Dendritic cell treated with granulocyte-macrophage colony-stimulating factor and Interleukin-4, amounts not matched to agents 40 ng/mL and 50 ng/mL, for 4 days (primary cell): ENCODE data around the gene AUTS2.

Experiments used
- H3K27ac Mint-ChIP-seq: one replicate; pipeline ENCODE4 v1.8.0; 2022; ENCODE audit warnings: mild to moderate bottlenecking, mixed read lengths
- H3K27me3 Mint-ChIP-seq: one replicate; pipeline ENCODE4 v1.8.0; 2022; ENCODE audit warnings: mild to moderate bottlenecking, mixed read lengths
- H3K36me3 Mint-ChIP-seq: one replicate; pipeline ENCODE4 v1.8.0; 2022; ENCODE audit warnings: low read depth, mixed read lengths
- H3K4me1 Mint-ChIP-seq: one replicate; pipeline ENCODE4 v1.8.0; 2022; ENCODE audit warnings: low read depth, mixed read lengths
- H3K4me3 Mint-ChIP-seq: one replicate; pipeline ENCODE4 v1.8.0; 2022; ENCODE audit warnings: mild to moderate bottlenecking, moderate library complexity, mixed read lengths
- H3K9me3 Mint-ChIP-seq: one replicate; pipeline ENCODE4 v1.8.0; 2022; ENCODE audit warnings: mixed read lengths
- intact Hi-C: fragments of 100-400 bp; cut with micrococcal nuclease; formaldehyde crosslinking; loops from one replicate; pipeline ENCODE4 v1.15.0; 2022

The AUTS2 gene

DNA sequence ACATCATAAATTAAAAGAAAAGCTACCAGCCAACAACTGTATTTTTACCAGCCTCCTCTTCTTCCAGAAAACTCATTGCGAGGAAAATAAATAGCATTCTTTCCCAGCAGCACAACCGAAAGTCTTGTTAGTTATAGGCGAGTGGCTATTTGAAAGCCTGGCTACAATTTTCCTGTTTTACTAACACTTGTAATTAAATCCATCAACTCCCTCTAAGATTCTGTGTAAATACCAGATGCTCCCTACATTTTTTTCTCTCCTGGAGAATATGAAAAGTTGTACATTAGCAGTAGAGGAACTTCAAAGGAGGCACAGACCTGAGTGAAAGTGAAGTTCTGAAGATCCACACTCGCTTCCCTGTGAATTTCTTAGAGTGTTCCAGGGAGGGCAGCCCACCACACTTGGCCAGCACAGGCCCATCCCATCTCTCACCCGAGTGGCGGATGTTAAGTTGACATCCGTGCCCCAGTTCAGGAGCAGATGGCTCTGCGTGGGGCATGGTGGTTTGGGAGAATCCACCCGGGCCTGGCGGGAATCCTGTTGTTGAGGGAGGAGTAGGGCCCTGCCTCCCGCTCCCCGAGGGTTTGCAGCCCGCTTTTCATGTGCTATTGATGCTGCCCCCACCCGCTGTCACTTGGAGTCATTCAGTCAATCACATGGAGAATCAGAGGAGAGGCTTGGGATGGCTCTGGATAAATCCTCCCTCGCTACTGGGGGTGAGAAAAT is 1082.6 kb downstream of the AUTS2 start:
- intact Hi-C loops, result no loop called here

DNA sequence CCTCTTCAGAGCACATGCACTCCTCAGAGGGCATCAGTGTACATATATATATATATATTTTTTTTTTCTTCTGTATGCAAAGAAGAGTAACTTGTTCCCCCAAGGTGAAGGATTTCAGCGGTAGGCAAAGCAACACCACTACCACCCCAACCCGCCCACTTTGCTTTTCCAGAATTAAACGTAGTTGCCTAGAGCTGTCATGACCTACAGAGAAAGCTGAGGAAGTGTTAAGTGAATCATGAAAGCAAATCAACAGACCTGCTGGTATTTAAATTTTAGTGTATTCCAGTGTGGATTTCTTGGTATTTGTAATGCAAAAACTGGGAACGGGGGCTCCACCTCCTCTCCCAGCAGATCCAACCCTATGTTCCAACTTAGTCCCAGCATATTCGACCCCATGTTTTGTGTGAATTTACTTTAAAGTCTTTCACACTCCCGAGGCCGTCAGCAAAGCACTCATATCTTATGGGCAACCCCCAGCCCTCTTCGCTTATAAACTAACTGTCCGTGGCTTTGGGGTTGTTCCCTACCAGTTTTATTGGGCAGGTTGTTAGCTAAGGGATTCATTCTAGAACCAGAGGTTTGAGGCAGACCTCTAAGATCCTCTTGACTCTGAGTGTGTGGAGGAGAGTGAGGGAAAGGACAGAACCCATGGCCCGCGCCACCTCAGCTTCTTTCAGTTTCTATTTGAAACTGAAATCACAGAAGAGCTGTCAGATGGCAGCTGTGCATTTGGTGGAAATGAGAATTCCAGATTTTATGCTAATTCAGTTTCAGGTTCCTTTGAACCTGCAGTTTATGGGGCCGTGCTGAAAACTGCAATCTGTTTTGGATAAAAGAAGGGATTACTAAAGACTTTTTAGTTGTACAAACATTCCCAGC is 1083.4 kb downstream of the AUTS2 start:
- Mint-ChIP-seq H3K4me3 (no peak overlapping the region), H3K9me3 (no peaks in the 10 kb centered on the region), H3K36me3 (no peaks in the 10 kb centered on the region), H3K27me3 (no peaks in the 10 kb centered on the region), H3K4me1 (no peaks in the 10 kb centered on the region), H3K27ac (no peak overlapping the region)
- intact Hi-C loops, result no loop called here

More for the DNA sequence above, 1082.6 kb downstream of the AUTS2 start:
- Mint-ChIP-seq H3K9me3 (no peaks in the 10 kb centered on the region), H3K4me3 (no peak overlapping the region), H3K27ac (no peak overlapping the region), H3K4me1 (no peaks in the 10 kb centered on the region), H3K27me3 (no peaks in the 10 kb centered on the region), H3K36me3 (no peaks in the 10 kb centered on the region)

GRCh38 chr7:70684173-70684572 is 1085.9 kb downstream of the AUTS2 start:
- Mint-ChIP-seq H3K9me3 (no peaks in the 10 kb centered on the region), H3K4me3 (no peak overlapping the region), H3K27me3 (no peaks in the 10 kb centered on the region), H3K27ac (no peak overlapping the region), H3K4me1 (no peaks in the 10 kb centered on the region), H3K36me3 (no peaks in the 10 kb centered on the region)
- intact Hi-C loops, result no loop called here

- Mint-ChIP-seq H3K9me3 (no peaks in the 10 kb centered on the region), H3K27me3 (peaks cover 59% of the 10 kb centered on the region), H3K36me3 (no peaks in the 10 kb centered on the region), H3K27ac (no peak overlapping the region), H3K4me1 (peaks cover 14% of the 10 kb centered on the region), H3K4me3 (peak overlapping the region; percentile 71)
- intact Hi-C loops, result loop anchor here (10.0 kb wide), 1 partner anchor 529 kb away; no protein-coding TSS in a partner anchor
Observed at GRCh38 chr7:70693321-70693685, 1095.0 kb downstream of the AUTS2 start.

- no peak overlapping the region for H3K27ac Mint-ChIP-seq
- H3K4me3 Mint-ChIP-seq, result peak overlapping the region; percentile 71
- no peaks in the 10 kb centered on the region for H3K36me3 Mint-ChIP-seq
- peaks cover 61% of the 10 kb centered on the region for H3K27me3 Mint-ChIP-seq
- intact Hi-C loops, result loop anchor here (10.0 kb wide), 1 partner anchor 529 kb away; no protein-coding TSS in a partner anchor
- H3K4me1 Mint-ChIP-seq, result peaks cover 14% of the 10 kb centered on the region
- H3K9me3 Mint-ChIP-seq, result no peaks in the 10 kb centered on the region
Observed at GRCh38 chr7:70693686-70694433, 1095.6 kb downstream of the AUTS2 start.

DNA sequence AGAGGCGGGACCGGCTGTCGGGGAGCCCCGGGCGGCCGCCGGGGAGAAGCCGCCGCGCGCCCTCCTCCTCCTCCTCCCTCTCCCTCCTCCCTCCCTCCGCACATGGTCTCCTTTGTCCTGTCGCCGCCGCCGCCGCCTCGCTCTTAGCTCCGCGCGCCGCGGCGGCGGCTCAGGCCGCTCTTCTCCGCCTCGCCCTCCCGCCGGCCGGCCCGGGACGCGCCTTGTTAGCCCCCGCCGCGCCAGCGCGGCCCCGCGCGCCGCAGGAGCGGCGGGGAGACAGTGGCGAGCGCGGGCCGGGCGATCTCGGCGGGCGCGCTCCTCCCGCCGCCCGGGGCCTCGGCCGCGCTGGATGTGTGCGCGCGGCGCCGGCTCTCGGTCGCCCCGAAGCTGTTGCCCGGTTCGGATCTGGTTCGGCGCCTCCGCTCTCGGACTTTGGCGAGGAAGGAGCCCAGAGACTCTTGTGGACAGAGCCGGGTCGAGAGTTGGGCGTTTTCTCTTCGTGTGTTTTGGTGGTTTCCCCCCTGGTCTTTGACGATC is 1096.2 kb downstream of the AUTS2 start:
- peaks cover 61% of the 10 kb centered on the region for H3K27me3 Mint-ChIP-seq
- peaks cover 14% of the 10 kb centered on the region for H3K4me1 Mint-ChIP-seq
- intact Hi-C loops, result loop anchor here (10.0 kb wide), 1 partner anchor 530 kb away; no protein-coding TSS in a partner anchor
- peak overlapping the region; percentile 57 for H3K27ac Mint-ChIP-seq
- H3K9me3 Mint-ChIP-seq, result no peaks in the 10 kb centered on the region
- H3K36me3 Mint-ChIP-seq, result no peaks in the 10 kb centered on the region
- H3K4me3 Mint-ChIP-seq, result peak overlapping the region; percentile 75

- Mint-ChIP-seq H3K36me3 (no peaks in the 10 kb centered on the region), H3K27ac (peak overlapping the region; percentile 57), H3K4me1 (peaks cover 14% of the 10 kb centered on the region), H3K4me3 (peak overlapping the region; percentile 75), H3K27me3 (peaks cover 61% of the 10 kb centered on the region), H3K9me3 (no peaks in the 10 kb centered on the region)
- intact Hi-C loops, result loop anchor here (10.0 kb wide), 1 partner anchor 530 kb away; no protein-coding TSS in a partner anchor
Observed at GRCh38 chr7:70694971-70695794, 1096.9 kb downstream of the AUTS2 start.

DNA sequence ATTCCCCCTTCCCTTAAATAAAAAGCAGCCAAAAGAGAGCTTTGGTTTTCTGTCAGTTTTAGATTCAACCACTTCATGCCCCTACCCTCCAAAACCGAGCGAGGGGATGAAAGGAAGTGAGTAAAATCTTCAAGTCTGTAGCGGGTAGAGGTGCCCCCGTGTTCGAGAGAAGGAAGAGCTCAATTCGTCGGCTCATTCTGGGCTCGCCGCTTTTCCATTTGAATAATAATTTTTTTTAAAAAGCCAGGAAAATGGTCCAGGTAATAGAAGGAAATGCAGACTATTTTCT is 1097.5 kb downstream of the AUTS2 start:
- no peaks in the 10 kb centered on the region for H3K36me3 Mint-ChIP-seq
- intact Hi-C loops, result loop anchor here (10.0 kb wide), 1 partner anchor 531 kb away; no protein-coding TSS in a partner anchor
- peak overlapping the region; percentile 75 for H3K4me3 Mint-ChIP-seq
- peaks cover 61% of the 10 kb centered on the region for H3K27me3 Mint-ChIP-seq
- no peaks in the 10 kb centered on the region for H3K9me3 Mint-ChIP-seq
- H3K27ac Mint-ChIP-seq, result peak overlapping the region; percentile 57
- peaks cover 14% of the 10 kb centered on the region for H3K4me1 Mint-ChIP-seq

GRCh38 chr7:70696201-70696754 is 1098.0 kb downstream of the AUTS2 start:
- Mint-ChIP-seq H3K27ac (no peak overlapping the region), H3K27me3 (peaks cover 60% of the 10 kb centered on the region), H3K36me3 (no peaks in the 10 kb centered on the region), H3K4me3 (no peak overlapping the region), H3K9me3 (no peaks in the 10 kb centered on the region), H3K4me1 (peaks cover 14% of the 10 kb centered on the region)
- intact Hi-C loops, result loop anchor here (10.0 kb wide), 1 partner anchor 531 kb away; no protein-coding TSS in a partner anchor

DNA sequence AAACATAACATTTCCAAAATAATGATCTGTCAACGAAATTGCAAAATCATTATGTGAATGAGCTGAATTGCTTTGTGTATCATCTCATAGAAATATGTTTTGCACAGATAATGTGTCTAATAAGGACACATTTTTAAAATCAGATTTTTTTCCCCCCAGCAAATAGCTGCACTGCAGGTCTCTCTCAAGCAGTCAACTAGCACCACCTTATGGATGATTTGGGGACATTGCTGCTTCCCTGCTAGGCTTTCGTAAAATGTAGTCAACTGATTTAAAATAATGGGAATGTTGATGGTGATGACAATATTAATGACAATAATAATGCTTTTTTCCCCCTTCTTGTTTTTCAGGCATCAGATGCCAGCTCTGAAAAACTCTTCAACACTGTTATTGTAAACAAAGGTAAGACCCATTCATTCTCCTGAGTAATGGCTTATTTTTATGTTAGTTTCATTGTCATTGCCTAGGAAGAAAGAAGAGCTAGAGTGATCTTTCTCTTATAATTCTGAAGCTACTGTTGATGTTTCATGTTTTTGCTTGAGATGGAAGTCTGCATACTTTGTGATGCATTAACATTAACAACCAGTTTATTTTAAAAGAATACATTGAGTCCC is 1100.1 kb downstream of the AUTS2 start:
- Mint-ChIP-seq H3K27me3 (peaks cover 42% of the 10 kb centered on the region), H3K4me1 (peaks cover 11% of the 10 kb centered on the region), H3K9me3 (no peaks in the 10 kb centered on the region), H3K27ac (no peak overlapping the region), H3K36me3 (no peaks in the 10 kb centered on the region), H3K4me3 (no peak overlapping the region)
- intact Hi-C loops, result loop anchor here (2.0 to 10.0 kb wide), 2 partner anchors 534 to 656 kb away; no protein-coding TSS in a partner anchor

- peaks cover 6% of the 10 kb centered on the region for H3K4me1 Mint-ChIP-seq
- no peak overlapping the region for H3K27ac Mint-ChIP-seq
- intact Hi-C loops, result loop anchor here (2.0 to 10.0 kb wide), 2 partner anchors 534 to 656 kb away; no protein-coding TSS in a partner anchor
- no peak overlapping the region for H3K4me3 Mint-ChIP-seq
- H3K9me3 Mint-ChIP-seq, result no peaks in the 10 kb centered on the region
- H3K27me3 Mint-ChIP-seq, result peaks cover 38% of the 10 kb centered on the region
- no peaks in the 10 kb centered on the region for H3K36me3 Mint-ChIP-seq
Observed at GRCh38 chr7:70699271-70699670, 1101.0 kb downstream of the AUTS2 start.
